WTC11 (cell line): ENCODE measurements around the gene ACSS3.

Experiments used
- ELF4 ChIP-seq: sonication (generic); formaldehyde crosslinking; IDR thresholded peaks from 2 replicates; pipeline ENCODE4 v1.8.1; 2022; ENCODE audit warnings: low read depth, mild to moderate bottlenecking, moderate library complexity, missing genetic modification reagents
- ESRRA ChIP-seq: sonication (generic); formaldehyde crosslinking; IDR thresholded peaks from 2 replicates; pipeline ENCODE4 v1.8.1; 2022; ENCODE audit warnings: mild to moderate bottlenecking, missing genetic modification reagents, borderline replicate concordance
- MXD4 ChIP-seq: fragments of 250-450 bp; sonication (Bioruptor Pico); IDR thresholded peaks from 2 replicates; pipeline ENCODE4 v1.8.0; 2021; ENCODE audit warnings: mild to moderate bottlenecking, moderate library complexity, borderline replicate concordance
- NR2C2 ChIP-seq: sonication (generic); formaldehyde crosslinking; IDR thresholded peaks from 2 replicates; pipeline ENCODE4 v1.8.0; 2022; ENCODE audit warnings: mild to moderate bottlenecking, missing genetic modification reagents
- TEAD4 ChIP-seq: sonication (generic); formaldehyde crosslinking; IDR thresholded peaks from 2 replicates; pipeline ENCODE4 v1.8.0; 2022; ENCODE audit warnings: mild to moderate bottlenecking, missing genetic modification reagents
- ZNF121 ChIP-seq: sonication (generic); formaldehyde crosslinking; IDR thresholded peaks from 2 replicates; pipeline ENCODE4 v1.8.0; 2023; ENCODE audit warnings: missing genetic modification reagents
- ZNF263 ChIP-seq: sonication (generic); formaldehyde crosslinking; IDR thresholded peaks from 2 replicates; pipeline ENCODE4 v1.8.1; 2022; ENCODE audit warnings: low read depth, mild to moderate bottlenecking, moderate library complexity, missing genetic modification reagents
- ZNF396 ChIP-seq: fragments of 250-450 bp; sonication (Bioruptor Pico); IDR thresholded peaks from 2 replicates; pipeline ENCODE4 v1.8.0; 2021; ENCODE audit warnings: mild to moderate bottlenecking, moderate library complexity, borderline replicate concordance
- TF ChIP-seq, protein P1 (sequence below): sonication (generic); formaldehyde crosslinking; conservative IDR thresholded peaks from 2 replicates; pipeline ENCODE4 v1.8.1; 2022; ENCODE audit warnings: mild to moderate bottlenecking, missing genetic modification reagents
- TF ChIP-seq, protein P2 (sequence below): fragments of 200-600 bp; IDR thresholded peaks from 2 replicates; pipeline ENCODE4 v1.8.0; 2022; ENCODE audit warnings: antibody characterized with exemption
- TF ChIP-seq, protein P3 (sequence below): sonication (generic); formaldehyde crosslinking; IDR thresholded peaks from 2 replicates; pipeline ENCODE4 v1.8.1; 2023; ENCODE audit warnings: mild to moderate bottlenecking, missing genetic modification reagents
- TF ChIP-seq, protein P4 (sequence below): sonication (generic); formaldehyde crosslinking; IDR thresholded peaks from 2 replicates; pipeline ENCODE4 v1.8.1; 2022; ENCODE audit warnings: missing genetic modification reagents, borderline replicate concordance
- TF ChIP-seq, protein P5 (sequence below): sonication (generic); formaldehyde crosslinking; IDR thresholded peaks from 2 replicates; pipeline ENCODE4 v1.8.1; 2023; ENCODE audit warnings: mild to moderate bottlenecking, missing genetic modification reagents, moderate library complexity

DNA sequence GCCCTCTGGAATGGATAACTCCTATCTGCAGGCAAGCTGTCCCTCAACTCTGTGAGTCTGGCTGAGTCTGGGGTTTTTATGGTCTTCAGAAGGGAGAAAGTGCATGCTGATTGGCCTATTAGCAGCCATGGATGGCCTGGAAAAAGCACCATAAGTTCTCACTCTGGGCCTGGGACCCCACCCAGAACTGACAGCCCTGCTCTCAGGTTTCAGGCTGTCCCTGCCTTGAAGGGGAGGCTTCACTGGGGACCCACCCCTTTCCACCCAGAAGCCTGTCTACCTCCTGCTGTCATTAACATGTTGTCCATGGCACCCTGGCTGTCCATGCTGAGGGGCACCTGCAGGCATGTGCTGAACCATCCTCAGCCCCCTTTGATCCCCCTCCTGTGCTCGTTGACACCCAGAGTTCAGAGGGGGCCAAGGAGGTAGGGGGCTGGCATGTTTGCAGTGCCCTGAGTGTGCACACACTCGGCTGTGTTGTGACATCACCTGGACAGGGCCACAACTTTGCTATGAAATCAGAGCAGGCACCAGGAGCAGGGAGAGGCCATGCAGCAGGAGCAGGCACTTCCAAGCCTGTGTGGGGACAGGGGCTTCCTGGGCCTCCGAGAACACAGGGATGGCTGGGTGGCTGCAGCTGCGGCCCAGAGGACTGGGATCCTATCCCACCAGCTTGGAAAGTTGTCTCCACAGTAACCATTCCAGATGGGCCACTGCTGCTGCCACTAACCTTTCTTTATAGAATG is 84.7 kb downstream of the ACSS3 start:
- TF ChIP-seq ELF4, result no peak
- TF ChIP-seq, protein P1, sequence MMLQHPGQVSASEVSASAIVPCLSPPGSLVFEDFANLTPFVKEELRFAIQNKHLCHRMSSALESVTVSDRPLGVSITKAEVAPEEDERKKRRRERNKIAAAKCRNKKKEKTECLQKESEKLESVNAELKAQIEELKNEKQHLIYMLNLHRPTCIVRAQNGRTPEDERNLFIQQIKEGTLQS (CRISPR knock-in tag), result no peak
- no peak for TF ChIP-seq ZNF121
- no peak for TF ChIP-seq ESRRA (CRISPR knock-in tag)
- no peak for TF ChIP-seq ZNF396
- TF ChIP-seq, protein P2, sequence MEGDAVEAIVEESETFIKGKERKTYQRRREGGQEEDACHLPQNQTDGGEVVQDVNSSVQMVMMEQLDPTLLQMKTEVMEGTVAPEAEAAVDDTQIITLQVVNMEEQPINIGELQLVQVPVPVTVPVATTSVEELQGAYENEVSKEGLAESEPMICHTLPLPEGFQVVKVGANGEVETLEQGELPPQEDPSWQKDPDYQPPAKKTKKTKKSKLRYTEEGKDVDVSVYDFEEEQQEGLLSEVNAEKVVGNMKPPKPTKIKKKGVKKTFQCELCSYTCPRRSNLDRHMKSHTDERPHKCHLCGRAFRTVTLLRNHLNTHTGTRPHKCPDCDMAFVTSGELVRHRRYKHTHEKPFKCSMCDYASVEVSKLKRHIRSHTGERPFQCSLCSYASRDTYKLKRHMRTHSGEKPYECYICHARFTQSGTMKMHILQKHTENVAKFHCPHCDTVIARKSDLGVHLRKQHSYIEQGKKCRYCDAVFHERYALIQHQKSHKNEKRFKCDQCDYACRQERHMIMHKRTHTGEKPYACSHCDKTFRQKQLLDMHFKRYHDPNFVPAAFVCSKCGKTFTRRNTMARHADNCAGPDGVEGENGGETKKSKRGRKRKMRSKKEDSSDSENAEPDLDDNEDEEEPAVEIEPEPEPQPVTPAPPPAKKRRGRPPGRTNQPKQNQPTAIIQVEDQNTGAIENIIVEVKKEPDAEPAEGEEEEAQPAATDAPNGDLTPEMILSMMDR, result no peak
- no peak for TF ChIP-seq NR2C2 (CRISPR knock-in tag)
- TF ChIP-seq, protein P3, sequence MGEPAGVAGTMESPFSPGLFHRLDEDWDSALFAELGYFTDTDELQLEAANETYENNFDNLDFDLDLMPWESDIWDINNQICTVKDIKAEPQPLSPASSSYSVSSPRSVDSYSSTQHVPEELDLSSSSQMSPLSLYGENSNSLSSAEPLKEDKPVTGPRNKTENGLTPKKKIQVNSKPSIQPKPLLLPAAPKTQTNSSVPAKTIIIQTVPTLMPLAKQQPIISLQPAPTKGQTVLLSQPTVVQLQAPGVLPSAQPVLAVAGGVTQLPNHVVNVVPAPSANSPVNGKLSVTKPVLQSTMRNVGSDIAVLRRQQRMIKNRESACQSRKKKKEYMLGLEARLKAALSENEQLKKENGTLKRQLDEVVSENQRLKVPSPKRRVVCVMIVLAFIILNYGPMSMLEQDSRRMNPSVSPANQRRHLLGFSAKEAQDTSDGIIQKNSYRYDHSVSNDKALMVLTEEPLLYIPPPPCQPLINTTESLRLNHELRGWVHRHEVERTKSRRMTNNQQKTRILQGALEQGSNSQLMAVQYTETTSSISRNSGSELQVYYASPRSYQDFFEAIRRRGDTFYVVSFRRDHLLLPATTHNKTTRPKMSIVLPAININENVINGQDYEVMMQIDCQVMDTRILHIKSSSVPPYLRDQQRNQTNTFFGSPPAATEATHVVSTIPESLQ (CRISPR knock-in tag), result no peak
- no peak for TF ChIP-seq ZNF263 (CRISPR knock-in tag)
- TF ChIP-seq TEAD4 (CRISPR knock-in tag), result no peak
- TF ChIP-seq, protein P4, sequence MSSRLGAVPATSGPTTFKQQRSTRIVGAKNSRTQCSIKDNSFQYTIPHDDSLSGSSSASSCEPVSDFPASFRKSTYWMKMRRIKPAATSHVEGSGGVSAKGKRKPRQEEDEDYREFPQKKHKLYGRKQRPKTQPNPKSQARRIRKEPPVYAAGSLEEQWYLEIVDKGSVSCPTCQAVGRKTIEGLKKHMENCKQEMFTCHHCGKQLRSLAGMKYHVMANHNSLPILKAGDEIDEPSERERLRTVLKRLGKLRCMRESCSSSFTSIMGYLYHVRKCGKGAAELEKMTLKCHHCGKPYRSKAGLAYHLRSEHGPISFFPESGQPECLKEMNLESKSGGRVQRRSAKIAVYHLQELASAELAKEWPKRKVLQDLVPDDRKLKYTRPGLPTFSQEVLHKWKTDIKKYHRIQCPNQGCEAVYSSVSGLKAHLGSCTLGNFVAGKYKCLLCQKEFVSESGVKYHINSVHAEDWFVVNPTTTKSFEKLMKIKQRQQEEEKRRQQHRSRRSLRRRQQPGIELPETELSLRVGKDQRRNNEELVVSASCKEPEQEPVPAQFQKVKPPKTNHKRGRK (CRISPR knock-in tag), result no peak
- TF ChIP-seq MXD4 (CRISPR knock-in tag), result no peak
- TF ChIP-seq, protein P5, sequence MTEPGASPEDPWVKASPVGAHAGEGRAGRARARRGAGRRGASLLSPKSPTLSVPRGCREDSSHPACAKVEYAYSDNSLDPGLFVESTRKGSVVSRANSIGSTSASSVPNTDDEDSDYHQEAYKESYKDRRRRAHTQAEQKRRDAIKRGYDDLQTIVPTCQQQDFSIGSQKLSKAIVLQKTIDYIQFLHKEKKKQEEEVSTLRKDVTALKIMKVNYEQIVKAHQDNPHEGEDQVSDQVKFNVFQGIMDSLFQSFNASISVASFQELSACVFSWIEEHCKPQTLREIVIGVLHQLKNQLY, result no peak
